H1 (cell line): ENCODE data around the gene PLA2G15.

Experiments
- ATF3 ChIP-seq: IDR thresholded peaks from 2 replicates; pipeline ENCODE4 v1.6.1; 2011; ENCODE audit warnings: low read depth, mild to moderate bottlenecking, low read length; ENCODE audit not compliant: insufficient read depth
- CBX5 ChIP-seq: fragments of 300-800, 300-1000 bp; sonication (generic); IDR thresholded peaks from 2 replicates; pipeline ENCODE4 v1.7.1; 2016; ENCODE audit warnings: antibody characterized with exemption, low read length, low read depth
- CBX8 ChIP-seq: fragments of 300-800, 300-1000 bp; sonication (generic); IDR thresholded peaks from 2 replicates; pipeline ENCODE4 v1.7.1; 2016; ENCODE audit warnings: low read depth, low read length, borderline replicate concordance
- CHD2 ChIP-seq: IDR thresholded peaks from 2 replicates; pipeline ENCODE4 v1.6.1; 2012; ENCODE audit warnings: low read length, improper control_type of control experiment
- CTCF ChIP-seq, 3 experiments: IDR thresholded peaks; 1 replicate in 2 of 3; 2 replicates in 1 of 3; pipeline versions ENCODE4 v1.5.1 to v1.6.1; 2011; ENCODE audit warnings: low read length in 3 of 3, mild to moderate bottlenecking in 3 of 3, inconsistent platforms in 2 of 3, low read depth in 1 of 3, moderate library complexity in 1 of 3; ENCODE audit not compliant: insufficient read depth in 1 of 3; ENCODE audit errors: control extremely low read depth in 1 of 3
- EZH2 ChIP-seq: fragments of 200-600 bp; sonication (generic); IDR thresholded peaks from 2 replicates; pipeline ENCODE4 v1.7.1; 2012; ENCODE audit warnings: low read depth, mild to moderate bottlenecking, moderate library complexity, low read length, inconsistent platforms; ENCODE audit not compliant: severe bottlenecking
- FOSL1 ChIP-seq: IDR thresholded peaks from 2 replicates; pipeline ENCODE4 v1.6.1; 2011; ENCODE audit warnings: mild to moderate bottlenecking, low read depth, low read length, moderate library complexity; ENCODE audit not compliant: insufficient read depth
- POLR2AphosphoS5 ChIP-seq: IDR thresholded peaks from 2 replicates; pipeline ENCODE4 v1.6.1; 2011; ENCODE audit warnings: low read depth, low read length
- RNF2 ChIP-seq: fragments of 200-900, 300-1000 bp; sonication (generic); IDR thresholded peaks from 2 replicates; pipeline ENCODE4 v1.7.1; 2016; ENCODE audit warnings: borderline replicate concordance, low read depth, mild to moderate bottlenecking, antibody characterized with exemption, low read length; ENCODE audit not compliant: poor library complexity, severe bottlenecking; ENCODE audit errors: missing control alignments
- ZNF274 ChIP-seq: IDR thresholded peaks from 2 replicates; pipeline ENCODE4 v1.7.0; 2012; ENCODE audit warnings: low read length, borderline replicate concordance; ENCODE audit errors: extremely low read depth

- TF ChIP-seq CBX8 (no peak), CHD2 (no peak), EZH2 (no peak), FOSL1 (no peak), ATF3 (no peak), CTCF (IDR thresholded peaks at IDR 0.05; ENCODE audit: control extremely low read depth in 1 of 3, insufficient read depth in 1 of 3, low read depth in 1 of 3, low read length in 3 of 3) (no peak), RNF2 (no peak), CBX5 (no peak), ZNF274 (no peak), POLR2AphosphoS5 (no peak)
Measured at GRCh38 chr16:68223072-68223471, 22.1 kb upstream of the PLA2G15 start.
